ENCODE results near the gene AKT1S1. TPM values are rescaled to one million over a fixed set of nuclear protein-coding genes. Genes with fewer than 3 reads are reported as not detected.

AKT1S1 gene
- total RNA-seq, 2 experiments from 2014 or later = 7.3 to 19.8 TPM

DNA sequence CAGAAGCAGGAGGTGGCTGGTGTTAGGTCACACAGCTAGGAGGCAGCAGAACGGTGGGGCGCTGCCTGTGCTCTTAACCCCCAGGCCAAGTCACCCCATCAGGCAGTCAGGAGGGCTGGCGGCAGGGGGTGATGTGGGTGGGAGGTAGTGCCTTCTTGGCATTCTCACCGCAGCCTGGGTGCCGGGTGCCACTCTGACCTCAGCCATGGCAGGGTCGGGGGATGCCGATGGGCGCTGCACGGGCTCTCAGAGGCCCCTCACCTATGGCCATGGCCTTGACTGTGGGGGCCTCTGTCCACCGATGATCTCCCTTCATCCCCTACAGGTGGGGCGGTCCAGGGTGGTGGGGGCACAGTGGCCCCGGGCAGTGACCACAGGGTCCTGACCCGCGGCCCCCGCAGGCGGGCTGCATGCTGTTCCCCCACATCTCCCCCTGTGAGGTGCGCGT lies 20.6 kb downstream of the AKT1S1 start:
- Histone ChIP-seq H3K36me3 (ENCODE audit: insufficient read depth, low read length) (peaks cover 82% of the 10 kb centered on the region), H2AFZ (ENCODE audit: low read length) (no peak overlapping the region), H3K9me3 (ENCODE audit: low read length) (no peaks in the 10 kb centered on the region), H4K20me1 (ENCODE audit: insufficient read depth, low read length) (peaks cover 20% of the 10 kb centered on the region), H3K4me1 (ENCODE audit: insufficient read depth, low read length, poor library complexity, severe bottlenecking) (peaks cover 21% of the 10 kb centered on the region), H3K4me3 (ENCODE audit: low read depth, low read length, poor library complexity, severe bottlenecking) (no peak overlapping the region), H3K9me2 (ENCODE audit: insufficient read depth, low read length) (no peaks in the 10 kb centered on the region), H3K79me2 (ENCODE audit: insufficient read depth, low read depth, low read length) (peaks cover 24% of the 10 kb centered on the region), H3K27ac (ENCODE audit: low read depth, low read length, poor library complexity, severe bottlenecking) (no peak overlapping the region), H3K4me2 (ENCODE audit: low read length) (no peak overlapping the region)
- intact Hi-C loops (cut with micrococcal nuclease; ENCODE audit: unreplicated experiment) = no loop called here
- ChIA-PET POLR2A (no interaction called here), CTCF (ENCODE audit: unreplicated experiment) (no interaction called here)
- DNase-seq (ENCODE audit: low spot score) = no peak
- no TSS peak for BruUV-seq (replicated peaks)
- TF ChIP-seq, protein P1, sequence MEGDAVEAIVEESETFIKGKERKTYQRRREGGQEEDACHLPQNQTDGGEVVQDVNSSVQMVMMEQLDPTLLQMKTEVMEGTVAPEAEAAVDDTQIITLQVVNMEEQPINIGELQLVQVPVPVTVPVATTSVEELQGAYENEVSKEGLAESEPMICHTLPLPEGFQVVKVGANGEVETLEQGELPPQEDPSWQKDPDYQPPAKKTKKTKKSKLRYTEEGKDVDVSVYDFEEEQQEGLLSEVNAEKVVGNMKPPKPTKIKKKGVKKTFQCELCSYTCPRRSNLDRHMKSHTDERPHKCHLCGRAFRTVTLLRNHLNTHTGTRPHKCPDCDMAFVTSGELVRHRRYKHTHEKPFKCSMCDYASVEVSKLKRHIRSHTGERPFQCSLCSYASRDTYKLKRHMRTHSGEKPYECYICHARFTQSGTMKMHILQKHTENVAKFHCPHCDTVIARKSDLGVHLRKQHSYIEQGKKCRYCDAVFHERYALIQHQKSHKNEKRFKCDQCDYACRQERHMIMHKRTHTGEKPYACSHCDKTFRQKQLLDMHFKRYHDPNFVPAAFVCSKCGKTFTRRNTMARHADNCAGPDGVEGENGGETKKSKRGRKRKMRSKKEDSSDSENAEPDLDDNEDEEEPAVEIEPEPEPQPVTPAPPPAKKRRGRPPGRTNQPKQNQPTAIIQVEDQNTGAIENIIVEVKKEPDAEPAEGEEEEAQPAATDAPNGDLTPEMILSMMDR (conservative IDR thresholded peaks at IDR 0.05; ENCODE audit: low read length) = no peak
- TF ChIP-seq EZH2phosphoT487 (IDR thresholded peaks at IDR 0.05; ENCODE audit: borderline replicate concordance, low read depth, low read length) = no peak

DNA sequence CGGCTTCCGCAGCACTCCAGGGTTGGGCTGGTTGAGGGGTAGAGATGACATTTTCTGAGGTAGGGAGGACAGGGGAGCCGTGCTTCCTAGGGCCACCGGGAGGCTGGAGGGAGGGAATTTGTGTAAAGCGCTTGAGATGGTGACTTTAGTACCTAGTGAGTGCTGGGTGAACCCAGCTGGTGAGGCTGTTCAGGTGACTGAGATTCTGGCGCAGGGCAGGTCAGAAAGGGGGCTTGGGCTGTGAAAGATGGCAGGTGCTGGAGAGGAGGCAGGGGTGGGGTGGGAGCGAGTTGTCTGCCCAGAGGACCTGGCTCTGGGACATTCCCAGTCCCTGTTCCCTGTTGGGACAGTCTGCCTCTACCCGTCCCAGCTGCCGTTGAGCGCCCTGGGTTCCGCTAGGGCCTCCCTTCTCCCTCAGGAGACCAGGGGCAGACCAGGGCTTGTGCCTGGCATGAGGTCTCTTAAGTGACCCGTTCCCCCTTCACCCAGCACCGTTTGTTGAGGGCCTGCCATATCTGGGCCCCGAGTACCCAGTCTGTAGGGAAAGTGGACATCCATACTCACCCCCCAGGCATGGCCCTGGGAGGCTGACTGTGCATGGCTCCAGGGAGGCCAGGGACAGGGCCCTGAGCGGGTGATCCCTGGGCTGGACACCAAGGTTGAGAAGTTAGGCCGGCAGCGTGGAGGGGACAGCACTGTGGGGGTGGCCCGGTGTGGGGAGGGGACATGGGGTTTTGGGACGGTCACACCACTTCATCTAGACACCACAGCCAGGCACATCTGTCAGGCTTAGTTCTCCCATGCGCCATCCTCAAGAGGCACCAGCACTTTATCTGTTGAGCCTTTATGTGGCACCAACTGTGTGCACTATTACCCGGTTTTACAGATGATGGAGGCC lies 21.2 kb downstream of the AKT1S1 start:
- TF ChIP-seq, protein P1 (conservative IDR thresholded peaks at IDR 0.05; ENCODE audit: low read length) = no peak
- no peak for TF ChIP-seq EZH2phosphoT487 (IDR thresholded peaks at IDR 0.05; ENCODE audit: borderline replicate concordance, low read depth, low read length)
- Histone ChIP-seq H3K4me2 (ENCODE audit: low read length) (no peak overlapping the region), H3K27ac (ENCODE audit: low read depth, low read length, poor library complexity, severe bottlenecking) (no peak overlapping the region), H3K79me2 (ENCODE audit: insufficient read depth, low read depth, low read length) (peaks cover 24% of the 10 kb centered on the region), H2AFZ (ENCODE audit: low read length) (no peak overlapping the region), H3K36me3 (ENCODE audit: insufficient read depth, low read length) (peaks cover 75% of the 10 kb centered on the region), H3K9me3 (ENCODE audit: low read length) (no peaks in the 10 kb centered on the region), H3K4me1 (ENCODE audit: insufficient read depth, low read length, poor library complexity, severe bottlenecking) (peaks cover 21% of the 10 kb centered on the region), H3K9me2 (ENCODE audit: insufficient read depth, low read length) (no peaks in the 10 kb centered on the region), H4K20me1 (ENCODE audit: insufficient read depth, low read length) (peaks cover 20% of the 10 kb centered on the region), H3K4me3 (ENCODE audit: low read depth, low read length, poor library complexity, severe bottlenecking) (no peak overlapping the region)
- intact Hi-C loops (cut with micrococcal nuclease; ENCODE audit: unreplicated experiment) = no loop called here
- ChIA-PET CTCF (ENCODE audit: unreplicated experiment) (no interaction called here), POLR2A (no interaction called here)
- BruUV-seq (replicated peaks) = no TSS peak
- DNase-seq (ENCODE audit: low spot score) = no peak

DNA sequence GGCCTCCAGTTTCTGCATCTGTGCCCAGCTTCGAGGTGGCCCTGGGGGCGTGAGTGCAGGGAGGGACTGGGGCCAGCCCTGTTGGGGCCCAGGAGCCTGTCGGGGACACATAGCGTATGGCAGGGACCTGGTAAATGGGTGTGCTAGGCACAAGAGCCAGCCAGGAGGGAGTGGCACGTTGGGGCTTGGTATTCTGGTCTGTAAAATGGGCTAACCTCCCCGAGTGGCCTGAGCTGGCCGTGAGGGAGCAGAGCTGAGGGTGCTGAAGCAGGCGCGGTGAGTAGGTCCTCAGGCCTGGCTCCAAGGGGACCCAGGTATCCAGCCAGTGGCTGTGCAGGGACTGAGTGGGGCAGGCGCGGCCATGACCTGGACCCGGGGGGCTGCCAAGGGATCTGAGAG lies 21.9 kb downstream of the AKT1S1 start:
- H3K27ac ChIP-seq (ENCODE audit: low read depth, low read length, poor library complexity, severe bottlenecking) = no peak overlapping the region
- H3K79me2 ChIP-seq (ENCODE audit: insufficient read depth, low read depth, low read length) = peaks cover 24% of the 10 kb centered on the region
- H3K9me2 ChIP-seq (ENCODE audit: insufficient read depth, low read length) = no peaks in the 10 kb centered on the region
- no TSS peak for BruUV-seq (replicated peaks)
- H4K20me1 ChIP-seq (ENCODE audit: insufficient read depth, low read length) = peaks cover 20% of the 10 kb centered on the region
- CTCF ChIA-PET (ENCODE audit: unreplicated experiment) = no interaction called here
- no peak overlapping the region for H3K4me3 ChIP-seq (ENCODE audit: low read depth, low read length, poor library complexity, severe bottlenecking)
- no peaks in the 10 kb centered on the region for H3K9me3 ChIP-seq (ENCODE audit: low read length)
- H3K4me2 ChIP-seq (ENCODE audit: low read length) = no peak overlapping the region
- no peak overlapping the region for H2AFZ ChIP-seq (ENCODE audit: low read length)
- TF ChIP-seq, protein P1 (conservative IDR thresholded peaks at IDR 0.05; ENCODE audit: low read length) = no peak
- TF ChIP-seq EZH2phosphoT487 (IDR thresholded peaks at IDR 0.05; ENCODE audit: borderline replicate concordance, low read depth, low read length) = no peak
- H3K4me1 ChIP-seq (ENCODE audit: insufficient read depth, low read length, poor library complexity, severe bottlenecking) = peaks cover 22% of the 10 kb centered on the region
- intact Hi-C loops (cut with micrococcal nuclease; ENCODE audit: unreplicated experiment) = no loop called here
- DNase-seq (ENCODE audit: low spot score) = no peak
- peaks cover 69% of the 10 kb centered on the region for H3K36me3 ChIP-seq (ENCODE audit: insufficient read depth, low read length)
- POLR2A ChIA-PET = no interaction called here
